ENCODE measurements around the gene CAMTA1.

CAMTA1 gene

GRCh38 chr1:7333094-7333493 lies 547.8 kb downstream of the CAMTA1 start:
- no peak for DNase-seq

- DNase-seq, result no peak
Observed at GRCh38 chr1:7333620-7334019, 548.4 kb downstream of the CAMTA1 start.

- no peak for DNase-seq
Observed at GRCh38 chr1:7334475-7335035, 549.3 kb downstream of the CAMTA1 start.

- DNase-seq, result no peak
Observed at GRCh38 chr1:7335224-7335879, 550.1 kb downstream of the CAMTA1 start.

- no peak for DNase-seq
Observed at GRCh38 chr1:7338439-7338838, 553.2 kb downstream of the CAMTA1 start.

- no peak for DNase-seq
Observed at GRCh38 chr1:7339014-7339413, 553.8 kb downstream of the CAMTA1 start.

- no peak for DNase-seq
Observed at GRCh38 chr1:7339953-7340352, 554.7 kb downstream of the CAMTA1 start.

GRCh38 chr1:7341145-7341905 lies 556.1 kb downstream of the CAMTA1 start:
- no peak for DNase-seq

GRCh38 chr1:7343882-7344281 lies 558.6 kb downstream of the CAMTA1 start:
- DNase-seq, result no peak

GRCh38 chr1:7344299-7344698 lies 559.0 kb downstream of the CAMTA1 start:
- DNase-seq, result no peak

- no peak for DNase-seq
Observed at GRCh38 chr1:7345516-7345915, 560.3 kb downstream of the CAMTA1 start.

GRCh38 chr1:7346070-7346596 lies 560.9 kb downstream of the CAMTA1 start:
- no peak for DNase-seq

GRCh38 chr1:7346600-7347570 lies 561.6 kb downstream of the CAMTA1 start:
- no peak for DNase-seq

- DNase-seq, result no peak
Observed at GRCh38 chr1:7348073-7348472, 562.8 kb downstream of the CAMTA1 start.

- DNase-seq, result no peak
Observed at GRCh38 chr1:7348580-7348979, 563.3 kb downstream of the CAMTA1 start.

GRCh38 chr1:7350804-7351203 lies 565.5 kb downstream of the CAMTA1 start:
- DNase-seq, result no peak

- DNase-seq, result no peak
Observed at GRCh38 chr1:7351649-7352048, 566.4 kb downstream of the CAMTA1 start.

GRCh38 chr1:7352364-7352763 lies 567.1 kb downstream of the CAMTA1 start:
- no peak for DNase-seq

GRCh38 chr1:7352974-7353373 lies 567.7 kb downstream of the CAMTA1 start:
- DNase-seq, result no peak

- no peak for DNase-seq
Observed at GRCh38 chr1:7355646-7356045, 570.4 kb downstream of the CAMTA1 start.

- no peak for DNase-seq
Observed at GRCh38 chr1:7356079-7356478, 570.8 kb downstream of the CAMTA1 start.

GRCh38 chr1:7358425-7358824 lies 573.2 kb downstream of the CAMTA1 start:
- DNase-seq, result no peak

GRCh38 chr1:7360526-7360925 lies 575.3 kb downstream of the CAMTA1 start:
- DNase-seq, result no peak
